GM12878 (cell line): ENCODE data around the gene IRAK2. TPM values are rescaled to one million over a fixed set of nuclear protein-coding genes. Genes with fewer than 3 reads are reported as not detected.
A peak's percentile ranks its signal among the peaks of the same experiment; 100 is the strongest.

Experiments used
- ATAC-seq: fragments of 200-7000 bp; cut with Tn5 transposase; 3 replicates; pipeline ENCODE4 v1.9.1; 2020; ENCODE audit warnings: mild to moderate bottlenecking, moderate library complexity
- BruUV-seq: library from RNA; stranded (reverse); fragments of 400-500 nt; replicated peaks from 2 replicates; lab custom pipeline; 2021; lab: Mats Ljungman, UMichigan
- CTCF ChIA-PET: fragments of 300-600 bp; sonication (Branson Sonifier 250); formaldehyde crosslinking; extraction: SDS; loops from one replicate; lab custom pipeline; 2021; ENCODE audit warnings: inconsistent platforms; lab: Yijun Ruan, JAX
- POLR2A ChIA-PET: fragments of 350-600 bp; formaldehyde crosslinking; extraction: SDS; loops from one replicate; lab custom pipeline; 2021; ENCODE audit warnings: inconsistent platforms; lab: Charles Lee
- RAD21 ChIA-PET: fragments of 300-600 bp; sonication (Branson Sonifier 250); formaldehyde crosslinking; loops from one replicate; lab custom pipeline; 2023; ENCODE audit warnings: antibody characterized with exemption; ENCODE audit not compliant: unreplicated experiment; lab: Charles Lee
- SMC1A ChIA-PET: fragments of 300-600 bp; sonication (Branson Sonifier 250); formaldehyde crosslinking; loops from one replicate; lab custom pipeline; 2023; ENCODE audit not compliant: unreplicated experiment, uncharacterized antibody; lab: Charles Lee
- DNase-seq: peaks from one replicate; pipeline ENCODE4 v3.0.0-alpha.2; 2011; ENCODE audit warnings: low read depth, low spot score
- FAIRE-seq: peaks from 3 replicates; lab custom pipeline; 2011; peaks lifted over from hg19 to GRCh38; lab: Jason Lieb, UNC
- H2AFZ ChIP-seq: 2 replicates; pipeline ENCODE4 v1.6.0; 2011; ENCODE audit warnings: low read depth, low read length, control low read depth; ENCODE audit not compliant: control insufficient read depth
- H3K27ac ChIP-seq: 2 replicates; pipeline ENCODE4 v1.5.1; 2011; ENCODE audit warnings: control low read depth; ENCODE audit not compliant: control insufficient read depth, insufficient read depth
- H3K27me3 ChIP-seq, 2 experiments: replicated peaks in 1 of 2; 2 replicates each; pipeline versions ENCODE4 v1.6.0 to v1.6.1; 2011; ENCODE audit warnings: low read length in 1 of 2; ENCODE audit not compliant: control insufficient read depth in 2 of 2, insufficient read depth in 2 of 2
- H3K36me3 ChIP-seq, 2 experiments: 2 replicates each; pipeline ENCODE4 v1.5.1; 2011; ENCODE audit warnings: low read length in 1 of 2; ENCODE audit not compliant: control insufficient read depth in 2 of 2, insufficient read depth in 2 of 2
- H3K4me1 ChIP-seq: 2 replicates; pipeline ENCODE4 v1.6.1; 2011; ENCODE audit warnings: mild to moderate bottlenecking, low read length, moderate library complexity, mixed read lengths; ENCODE audit not compliant: control insufficient read depth, insufficient read depth
- H3K4me2 ChIP-seq: 2 replicates; pipeline ENCODE4 v1.6.0; 2011; ENCODE audit warnings: control low read depth; ENCODE audit not compliant: control insufficient read depth, insufficient read depth
- H3K4me3 ChIP-seq: fragments of 200-600 bp; sonication (generic); 2 replicates; pipeline ENCODE4 v1.5.1; 2016
- H3K79me2 ChIP-seq: 2 replicates; pipeline ENCODE4 v1.6.0; 2011; ENCODE audit warnings: low read length; ENCODE audit not compliant: control insufficient read depth, insufficient read depth
- H3K9ac ChIP-seq: 2 replicates; pipeline ENCODE4 v1.8.0; 2011; ENCODE audit warnings: low read length, control low read depth, mixed read lengths; ENCODE audit not compliant: control insufficient read depth, insufficient read depth
- H3K9me3 ChIP-seq: replicated peaks from 3 replicates; pipeline ENCODE4 v1.5.1; 2011; ENCODE audit warnings: mild to moderate bottlenecking, low read length; ENCODE audit not compliant: control insufficient read depth, insufficient read depth
- H4K20me1 ChIP-seq: 2 replicates; pipeline ENCODE4 v1.6.0; 2011; ENCODE audit not compliant: control insufficient read depth, insufficient read depth
- BACH1 ChIP-seq: fragments of 450-650 bp; IDR thresholded peaks from 2 replicates; pipeline ENCODE4 v1.6.1; 2017; ENCODE audit warnings: mild to moderate bottlenecking, borderline replicate concordance
- FOXM1 ChIP-seq: IDR thresholded peaks from 2 replicates; pipeline ENCODE4 v1.6.1; 2012; ENCODE audit warnings: low read depth, mild to moderate bottlenecking, inconsistent platforms, low read length, moderate library complexity
- POLR2A ChIP-seq: IDR thresholded peaks from 2 replicates; pipeline ENCODE4 v1.6.1; 2011; ENCODE audit warnings: low read depth, mild to moderate bottlenecking, low read length
- STAT1 ChIP-seq: fragments of 450-650 bp; conservative IDR thresholded peaks from 2 replicates; pipeline ENCODE4 v1.6.1; 2014; ENCODE audit warnings: antibody characterized with exemption, mild to moderate bottlenecking
- STAT3 ChIP-seq: IDR thresholded peaks from 2 replicates; pipeline ENCODE4 v1.6.1; 2011; ENCODE audit warnings: low read depth, low read length, improper control_type of control experiment
- TCF3 ChIP-seq: IDR thresholded peaks from 2 replicates; pipeline ENCODE4 v1.6.1; 2012; ENCODE audit warnings: low read depth, mild to moderate bottlenecking, low read length, borderline replicate concordance; ENCODE audit not compliant: insufficient read depth
- ZNF687 ChIP-seq: fragments of 450-650 bp; IDR thresholded peaks from 2 replicates; pipeline ENCODE4 v1.6.1; 2017; ENCODE audit warnings: mild to moderate bottlenecking, moderate library complexity
- WGBS: methylation state at CpG from one replicate; pipeline ENCODE4 v1.1.6; 2016; ENCODE audit warnings: low lambda C conversion rate; ENCODE audit not compliant: insufficient replicate concordance, insufficient coverage; ENCODE audit errors: missing lambda C conversion rate; 5-methylcytosine and 5-hydroxymethylcytosine counted together
- in situ Hi-C: fragments of 300-500 bp; cut with MboI; formaldehyde crosslinking; loops from 9 replicates; pipeline ENCODE4 v1.14.3; 2018; ENCODE audit warnings: mixed read lengths
- intact Hi-C: fragments of 100-400 bp; cut with micrococcal nuclease; formaldehyde crosslinking; loops from one replicate; pipeline ENCODE4 v1.14.2; 2022; ENCODE audit not compliant: unreplicated experiment
- polyA plus RNA-seq, 11 experiments: library from polyadenylated mRNA; depleted of rRNA in 4 of 11; unstranded in 6 of 11; stranded (reverse) in 5 of 11; fragments of >200 nt; fragmentation: Nextera tagmentation in 4 of 11; fragmentation: Illumina TruSeq in 1 of 11; extraction: Ambion mirVana in 4 of 11; extraction: Trizol in 1 of 11; gene quantifications; 1 replicate in 1 of 11; 2 replicates in 10 of 11; pipeline versions ENCODE4 v1.2.1 to v1.2.3, GENCODE V29; 2011 to 2016; ENCODE audit warnings: inconsistent platforms in 2 of 11, missing spikeins in 2 of 11, low read depth in 1 of 11
- total RNA-seq, 4 experiments: library from RNA; depleted of rRNA in 3 of 4; stranded (reverse); fragments of >200 nt in 3 of 4; fragmentation: Illumina TruSeq in 1 of 4; extraction: Trizol in 1 of 4; gene quantifications; 2 replicates each; pipeline versions ENCODE4 v1.2.1 to v1.2.3, GENCODE V29; 2013 to 2021
- TF ChIP-seq, protein P1 (sequence below): IDR thresholded peaks from 2 replicates; pipeline ENCODE4 v1.6.1; 2011; ENCODE audit warnings: low read depth, mild to moderate bottlenecking, low read length, moderate library complexity, borderline replicate concordance; ENCODE audit errors: extremely low read depth
- TF ChIP-seq, protein P2 (sequence below): IDR thresholded peaks from 2 replicates; pipeline ENCODE4 v1.6.1; 2012; ENCODE audit warnings: low read depth, low read length, improper control_type of control experiment
- TF ChIP-seq, protein P3 (sequence below), 3 experiments: IDR thresholded peaks in 2 of 3; conservative IDR thresholded peaks in 1 of 3; 2 replicates each; pipeline ENCODE4 v1.5.1; 2011; ENCODE audit warnings: low read depth in 3 of 3, low read length in 3 of 3, mild to moderate bottlenecking in 3 of 3, control low read depth in 2 of 3, moderate library complexity in 2 of 3, inconsistent platforms in 1 of 3, mixed read lengths in 1 of 3; ENCODE audit not compliant: control insufficient read depth in 2 of 3, insufficient read depth in 1 of 3; ENCODE audit errors: extremely low read depth in 1 of 3
- TF ChIP-seq, protein P4 (sequence below): fragments of 150-350 bp; IDR thresholded peaks from 2 replicates; pipeline ENCODE4 v1.6.1; 2014; ENCODE audit warnings: mild to moderate bottlenecking, low read depth, low read length

Gene IRAK2
- total and polyA plus RNA-seq, 10 of the 15 experiments (the other 5 are each of a cell fraction or from before 2014, with no cell fraction given), result 0.48 to 5.7 (median 4.5) TPM

DNA sequence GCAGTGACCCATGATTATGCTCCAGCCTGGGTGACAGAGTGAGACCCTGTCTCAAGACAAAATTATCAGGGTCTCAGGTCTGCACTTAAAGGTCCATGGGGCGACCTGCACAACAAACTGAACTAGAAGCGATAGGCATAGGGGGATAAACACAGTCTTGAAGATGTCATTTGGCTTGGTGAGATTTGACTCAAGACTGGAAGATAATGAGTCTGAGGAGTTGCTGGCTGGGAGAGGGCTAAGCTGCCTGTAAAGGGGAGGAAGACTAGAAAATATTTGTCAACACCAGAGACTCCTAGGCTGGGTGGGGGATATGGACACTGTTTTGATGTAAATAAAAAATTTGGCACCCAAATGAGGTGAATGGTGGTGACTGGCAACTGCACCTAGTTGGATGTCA lies 108.3 kb downstream of the IRAK2 start (continued):
- TF ChIP-seq ZNF687 (no peak), BACH1 (no peak), FOXM1 (no peak), STAT1 (no peak)
- TF ChIP-seq, protein P1, sequence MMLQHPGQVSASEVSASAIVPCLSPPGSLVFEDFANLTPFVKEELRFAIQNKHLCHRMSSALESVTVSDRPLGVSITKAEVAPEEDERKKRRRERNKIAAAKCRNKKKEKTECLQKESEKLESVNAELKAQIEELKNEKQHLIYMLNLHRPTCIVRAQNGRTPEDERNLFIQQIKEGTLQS, result no peak

- FAIRE-seq (no peak), ATAC-seq (no peak), DNase-seq (no peak)
- ChIA-PET SMC1A (interaction anchor here (0.8 to 1.3 kb wide), 4 partner anchors 10 to 52 kb away, joined by 3 to 4 read pairs (median 4); no protein-coding TSS in a partner anchor), RAD21 (no interaction called here), POLR2A (interaction anchor here (1.0 kb wide), 1 partner anchor 10 kb away, joined by 3 read pairs; no protein-coding TSS in a partner anchor), CTCF (interaction anchor here (0.8 to 0.9 kb wide), 2 partner anchors 10 to 49 kb away, joined by 3 read pairs; no protein-coding TSS in a partner anchor)
- Histone ChIP-seq H3K4me3 (no peak overlapping the region), H3K4me1 (peaks cover 4% of the 10 kb centered on the region; the same call in 1 of the 2 replicates), H2AFZ (no peak overlapping the region), H4K20me1 (no peaks in the 10 kb centered on the region; the same call in none of the 2 replicates), H3K27ac (no peak overlapping the region), H3K79me2 (peaks cover 34% of the 10 kb centered on the region), H3K4me2 (peak overlapping the region; percentile 35), H3K9ac (no peak overlapping the region), H3K36me3 (peaks cover 33 to 38% of the 10 kb centered on the region in 2 experiments; a peak in 3 of 4 replicates), H3K9me3 (no peaks in the 10 kb centered on the region), H3K27me3 (no peaks in the 10 kb centered on the region)
- whole genome bisulfite sequencing, result 50% methylated on average over 1 of the region's 1 CpG
- TSS peak; percentile 15 for BruUV-seq
- intact Hi-C loops (no loop called here), in situ Hi-C loops (no loop called here)
- TF ChIP-seq, protein P2, sequence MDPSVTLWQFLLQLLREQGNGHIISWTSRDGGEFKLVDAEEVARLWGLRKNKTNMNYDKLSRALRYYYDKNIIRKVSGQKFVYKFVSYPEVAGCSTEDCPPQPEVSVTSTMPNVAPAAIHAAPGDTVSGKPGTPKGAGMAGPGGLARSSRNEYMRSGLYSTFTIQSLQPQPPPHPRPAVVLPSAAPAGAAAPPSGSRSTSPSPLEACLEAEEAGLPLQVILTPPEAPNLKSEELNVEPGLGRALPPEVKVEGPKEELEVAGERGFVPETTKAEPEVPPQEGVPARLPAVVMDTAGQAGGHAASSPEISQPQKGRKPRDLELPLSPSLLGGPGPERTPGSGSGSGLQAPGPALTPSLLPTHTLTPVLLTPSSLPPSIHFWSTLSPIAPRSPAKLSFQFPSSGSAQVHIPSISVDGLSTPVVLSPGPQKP, result no peak
- TF ChIP-seq STAT3 (no peak), POLR2A (no peak), TCF3 (no peak)
- TF ChIP-seq, protein P3, sequence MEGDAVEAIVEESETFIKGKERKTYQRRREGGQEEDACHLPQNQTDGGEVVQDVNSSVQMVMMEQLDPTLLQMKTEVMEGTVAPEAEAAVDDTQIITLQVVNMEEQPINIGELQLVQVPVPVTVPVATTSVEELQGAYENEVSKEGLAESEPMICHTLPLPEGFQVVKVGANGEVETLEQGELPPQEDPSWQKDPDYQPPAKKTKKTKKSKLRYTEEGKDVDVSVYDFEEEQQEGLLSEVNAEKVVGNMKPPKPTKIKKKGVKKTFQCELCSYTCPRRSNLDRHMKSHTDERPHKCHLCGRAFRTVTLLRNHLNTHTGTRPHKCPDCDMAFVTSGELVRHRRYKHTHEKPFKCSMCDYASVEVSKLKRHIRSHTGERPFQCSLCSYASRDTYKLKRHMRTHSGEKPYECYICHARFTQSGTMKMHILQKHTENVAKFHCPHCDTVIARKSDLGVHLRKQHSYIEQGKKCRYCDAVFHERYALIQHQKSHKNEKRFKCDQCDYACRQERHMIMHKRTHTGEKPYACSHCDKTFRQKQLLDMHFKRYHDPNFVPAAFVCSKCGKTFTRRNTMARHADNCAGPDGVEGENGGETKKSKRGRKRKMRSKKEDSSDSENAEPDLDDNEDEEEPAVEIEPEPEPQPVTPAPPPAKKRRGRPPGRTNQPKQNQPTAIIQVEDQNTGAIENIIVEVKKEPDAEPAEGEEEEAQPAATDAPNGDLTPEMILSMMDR (IDR thresholded peaks at IDR 0.05 in 2 of 3, conservative IDR thresholded peaks at IDR 0.05 in 1 of 3; ENCODE audit: control insufficient read depth in 2 of 3, extremely low read depth in 1 of 3, insufficient read depth in 1 of 3, low read depth in 3 of 3, low read length in 3 of 3), result no peak
- TF ChIP-seq, protein P4, sequence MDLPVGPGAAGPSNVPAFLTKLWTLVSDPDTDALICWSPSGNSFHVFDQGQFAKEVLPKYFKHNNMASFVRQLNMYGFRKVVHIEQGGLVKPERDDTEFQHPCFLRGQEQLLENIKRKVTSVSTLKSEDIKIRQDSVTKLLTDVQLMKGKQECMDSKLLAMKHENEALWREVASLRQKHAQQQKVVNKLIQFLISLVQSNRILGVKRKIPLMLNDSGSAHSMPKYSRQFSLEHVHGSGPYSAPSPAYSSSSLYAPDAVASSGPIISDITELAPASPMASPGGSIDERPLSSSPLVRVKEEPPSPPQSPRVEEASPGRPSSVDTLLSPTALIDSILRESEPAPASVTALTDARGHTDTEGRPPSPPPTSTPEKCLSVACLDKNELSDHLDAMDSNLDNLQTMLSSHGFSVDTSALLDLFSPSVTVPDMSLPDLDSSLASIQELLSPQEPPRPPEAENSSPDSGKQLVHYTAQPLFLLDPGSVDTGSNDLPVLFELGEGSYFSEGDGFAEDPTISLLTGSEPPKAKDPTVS, result no peak
Observed at GRCh38 chr3:10273702-10274305, 109.1 kb downstream of the IRAK2 start.
